ENCODE results near the gene HDAC4. TPM values are rescaled to one million over a fixed set of nuclear protein-coding genes. Genes with fewer than 3 reads are reported as not detected.
A peak's percentile ranks its signal among the peaks of the same experiment; 100 is the strongest.

The HDAC4 gene
- total and polyA plus RNA-seq, 2 donors from 2014 or later, result 2.2 to 56.8 TPM

DNA sequence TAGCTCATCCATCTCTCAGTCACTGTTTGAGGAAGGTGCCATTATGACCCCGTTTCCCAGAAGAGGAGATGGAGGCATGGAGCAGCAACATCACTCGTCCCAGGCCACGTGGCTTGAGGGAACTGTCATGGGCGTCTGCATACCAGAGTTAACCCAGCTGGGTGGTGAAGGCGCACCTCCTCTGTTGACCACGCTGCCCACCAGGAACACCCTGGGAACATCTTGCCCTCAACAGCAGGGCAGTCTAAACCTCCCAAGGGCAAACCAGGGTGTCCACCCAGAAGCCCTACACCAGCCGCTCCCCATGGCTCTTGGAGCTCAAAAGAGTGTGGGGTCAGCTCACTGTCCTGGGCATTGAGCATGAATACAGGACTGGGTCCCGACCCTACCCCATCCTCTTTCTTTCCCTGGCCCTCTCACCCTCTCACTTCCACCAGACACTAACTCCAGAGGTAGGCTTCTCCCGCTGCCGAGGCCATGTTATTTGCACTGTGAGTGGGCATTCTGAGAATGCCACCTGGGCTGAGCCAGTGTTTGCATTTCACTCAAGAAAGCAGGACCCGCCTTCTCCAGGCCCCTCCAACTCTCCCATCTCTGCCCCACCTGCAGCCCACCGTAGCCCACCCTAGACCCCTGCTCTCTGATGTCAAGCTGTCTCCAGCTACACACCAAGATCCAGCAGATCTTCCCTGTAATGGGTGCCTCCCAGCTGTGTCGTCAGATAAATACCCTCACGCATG lies 259.6 kb downstream of the HDAC4 start:
- Histone ChIP-seq H3K4me3 (ENCODE audit: low read length in 3 of 3) (no peak overlapping the region), H3K27me3 (ENCODE audit: control insufficient read depth, insufficient read depth, low read length) (no peaks in the 10 kb centered on the region), H3K27ac (ENCODE audit: low read depth in 2 of 2, low read length in 2 of 2) (no peak overlapping the region), H3K36me3 (ENCODE audit: control insufficient read depth in 2 of 3, insufficient read depth in 3 of 3, low read length in 3 of 3) (peaks cover 0 to 13% (median 3%) of the 10 kb centered on the region in 3 donors), H3K9ac (ENCODE audit: low read length in 3 of 3) (no peak overlapping the region), H3K4me1 (ENCODE audit: control insufficient read depth in 2 of 3, insufficient read depth in 2 of 3, low read depth in 1 of 3, low read length in 3 of 3) (no peaks in the 10 kb centered on the region), H3K9me3 (ENCODE audit: control insufficient read depth in 2 of 3, insufficient read depth in 1 of 3, low read length in 3 of 3) (no peaks in the 10 kb centered on the region)
- TF ChIP-seq, protein P1, sequence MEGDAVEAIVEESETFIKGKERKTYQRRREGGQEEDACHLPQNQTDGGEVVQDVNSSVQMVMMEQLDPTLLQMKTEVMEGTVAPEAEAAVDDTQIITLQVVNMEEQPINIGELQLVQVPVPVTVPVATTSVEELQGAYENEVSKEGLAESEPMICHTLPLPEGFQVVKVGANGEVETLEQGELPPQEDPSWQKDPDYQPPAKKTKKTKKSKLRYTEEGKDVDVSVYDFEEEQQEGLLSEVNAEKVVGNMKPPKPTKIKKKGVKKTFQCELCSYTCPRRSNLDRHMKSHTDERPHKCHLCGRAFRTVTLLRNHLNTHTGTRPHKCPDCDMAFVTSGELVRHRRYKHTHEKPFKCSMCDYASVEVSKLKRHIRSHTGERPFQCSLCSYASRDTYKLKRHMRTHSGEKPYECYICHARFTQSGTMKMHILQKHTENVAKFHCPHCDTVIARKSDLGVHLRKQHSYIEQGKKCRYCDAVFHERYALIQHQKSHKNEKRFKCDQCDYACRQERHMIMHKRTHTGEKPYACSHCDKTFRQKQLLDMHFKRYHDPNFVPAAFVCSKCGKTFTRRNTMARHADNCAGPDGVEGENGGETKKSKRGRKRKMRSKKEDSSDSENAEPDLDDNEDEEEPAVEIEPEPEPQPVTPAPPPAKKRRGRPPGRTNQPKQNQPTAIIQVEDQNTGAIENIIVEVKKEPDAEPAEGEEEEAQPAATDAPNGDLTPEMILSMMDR (IDR thresholded peaks at IDR 0.05; ENCODE audit: borderline replicate concordance, extremely low read depth, insufficient read depth), result no peak
- FAIRE-seq (no peak), DNase-seq (no peak)
- intact Hi-C loops (cut with DNase I), result no loop called here

DNA sequence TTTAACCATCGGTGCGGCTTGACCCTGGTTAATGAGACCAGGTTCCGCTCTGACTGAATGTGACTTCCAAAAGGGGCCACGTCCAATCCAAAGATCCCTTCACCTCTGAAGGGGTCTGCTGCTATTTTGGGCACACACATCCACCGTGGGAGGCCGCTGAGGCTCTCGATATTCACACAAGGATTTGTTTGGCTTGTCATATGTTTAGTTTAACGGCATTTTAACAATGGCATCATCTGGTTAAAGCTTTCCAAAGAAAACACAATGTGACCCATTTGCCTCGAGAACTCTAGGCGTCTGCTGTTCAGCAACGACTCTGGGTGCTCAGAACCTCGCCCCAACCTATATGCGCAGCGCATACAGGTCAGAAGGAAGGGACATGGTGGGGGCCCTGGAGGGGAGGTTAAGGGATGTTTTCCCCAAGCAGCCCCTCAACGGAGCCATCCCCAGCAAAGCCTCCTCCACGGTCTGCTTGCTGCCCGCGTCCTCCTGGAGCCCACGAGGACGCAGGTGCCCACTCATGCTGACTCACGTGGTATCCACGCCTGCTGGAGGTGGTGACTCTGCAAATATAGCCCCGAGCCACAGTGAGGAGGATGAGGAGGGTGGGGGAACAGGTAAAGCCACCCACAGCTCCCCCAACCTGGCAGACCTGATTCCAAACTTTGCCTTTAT lies 260.3 kb downstream of the HDAC4 start:
- Histone ChIP-seq H3K9me3 (ENCODE audit: control insufficient read depth in 2 of 3, insufficient read depth in 1 of 3, low read length in 3 of 3) (no peaks in the 10 kb centered on the region), H3K9ac (ENCODE audit: low read length in 3 of 3) (no peak overlapping the region), H3K4me3 (ENCODE audit: low read length in 3 of 3) (no peak overlapping the region), H3K36me3 (ENCODE audit: control insufficient read depth in 2 of 3, insufficient read depth in 3 of 3, low read length in 3 of 3) (peaks cover 2 to 13% (median 3%) of the 10 kb centered on the region in 3 donors), H3K27me3 (ENCODE audit: control insufficient read depth, insufficient read depth, low read length) (no peaks in the 10 kb centered on the region), H3K4me1 (ENCODE audit: control insufficient read depth in 2 of 3, insufficient read depth in 2 of 3, low read depth in 1 of 3, low read length in 3 of 3) (no peaks in the 10 kb centered on the region), H3K27ac (ENCODE audit: low read depth in 2 of 2, low read length in 2 of 2) (no peak overlapping the region)
- intact Hi-C loops (cut with DNase I), result no loop called here
- no peak for FAIRE-seq
- TF ChIP-seq, protein P1 (IDR thresholded peaks at IDR 0.05; ENCODE audit: borderline replicate concordance, extremely low read depth, insufficient read depth), result no peak
- peak in 1 of 5 donors; percentile 31 for DNase-seq

DNA sequence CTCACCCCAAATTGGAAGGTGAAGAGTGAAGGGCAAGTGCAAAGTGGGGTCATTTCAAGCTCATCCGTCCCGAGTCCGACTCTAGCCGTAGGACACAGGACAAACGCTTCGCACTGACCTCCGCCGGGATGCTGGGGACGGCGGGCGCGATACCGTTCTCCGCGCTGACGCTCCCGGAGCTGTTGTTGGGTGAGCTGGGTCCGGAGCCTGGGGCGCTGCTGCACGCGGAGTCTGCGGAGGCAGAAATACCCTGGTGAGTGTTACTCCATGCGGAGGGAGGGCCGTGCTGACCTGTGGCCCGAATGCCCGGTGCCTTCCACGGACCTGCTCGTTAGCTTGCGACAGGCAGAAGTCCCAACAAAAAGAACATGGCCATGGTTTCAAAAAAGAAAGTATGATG lies 261.3 kb downstream of the HDAC4 start:
- no peak overlapping the region for H3K4me3 ChIP-seq (ENCODE audit: low read length in 3 of 3)
- no peak for DNase-seq
- H3K27me3 ChIP-seq (ENCODE audit: control insufficient read depth, insufficient read depth, low read length), result no peaks in the 10 kb centered on the region
- H3K4me1 ChIP-seq (ENCODE audit: control insufficient read depth in 2 of 3, insufficient read depth in 2 of 3, low read depth in 1 of 3, low read length in 3 of 3), result no peaks in the 10 kb centered on the region
- intact Hi-C loops (cut with DNase I), result no loop called here
- TF ChIP-seq, protein P1 (IDR thresholded peaks at IDR 0.05; ENCODE audit: borderline replicate concordance, extremely low read depth, insufficient read depth), result no peak
- no peak overlapping the region for H3K27ac ChIP-seq (ENCODE audit: low read depth in 2 of 2, low read length in 2 of 2)
- no peak overlapping the region for H3K9ac ChIP-seq (ENCODE audit: low read length in 3 of 3)
- FAIRE-seq, result no peak
- H3K9me3 ChIP-seq (ENCODE audit: control insufficient read depth in 2 of 3, insufficient read depth in 1 of 3, low read length in 3 of 3), result no peaks in the 10 kb centered on the region
- peaks cover 2 to 16% (median 3%) of the 10 kb centered on the region in 3 donors for H3K36me3 ChIP-seq (ENCODE audit: control insufficient read depth in 2 of 3, insufficient read depth in 3 of 3, low read length in 3 of 3)
